NCI-H1092 treated with DMSO at 0.1 percent for 48 hours (cell line): ENCODE measurements around the gene ROS1.

Source experiments
- DNase-seq: peaks from one replicate; lab custom pipeline; 2025; lab: John Stamatoyannopoulos, UW

ROS1 gene

GRCh38 chr6:117309069-117309468, 116.7 kb downstream of the ROS1 start:
- no peak for DNase-seq

- DNase-seq, result no peak
Observed at GRCh38 chr6:117307655-117308054, 118.1 kb downstream of the ROS1 start.

- no peak for DNase-seq
Observed at GRCh38 chr6:117306227-117306790, 119.4 kb downstream of the ROS1 start.

GRCh38 chr6:117304446-117304845, 121.3 kb downstream of the ROS1 start:
- DNase-seq, result no peak

GRCh38 chr6:117303323-117303722, 122.4 kb downstream of the ROS1 start:
- DNase-seq, result no peak

GRCh38 chr6:117298941-117299340, 126.8 kb downstream of the ROS1 start:
- DNase-seq, result no peak

GRCh38 chr6:117290173-117290846, 135.4 kb downstream of the ROS1 start:
- DNase-seq, result no peak

GRCh38 chr6:117288083-117288715, 137.5 kb downstream of the ROS1 start:
- DNase-seq, result no peak

- DNase-seq, result no peak
Observed at GRCh38 chr6:117280922-117281321, 144.8 kb downstream of the ROS1 start.

- no peak for DNase-seq
Observed at GRCh38 chr6:117276778-117277316, 148.9 kb downstream of the ROS1 start.

GRCh38 chr6:117275711-117276110, 150.0 kb downstream of the ROS1 start:
- no peak for DNase-seq

- DNase-seq, result no peak
Observed at GRCh38 chr6:117275205-117275604, 150.5 kb downstream of the ROS1 start.

GRCh38 chr6:117272891-117273290, 152.9 kb downstream of the ROS1 start:
- no peak for DNase-seq

- no peak for DNase-seq
Observed at GRCh38 chr6:117272032-117272866, 153.5 kb downstream of the ROS1 start.

- DNase-seq, result no peak
Observed at GRCh38 chr6:117270843-117271507, 154.8 kb downstream of the ROS1 start.

GRCh38 chr6:117270055-117270842, 155.5 kb downstream of the ROS1 start:
- DNase-seq, result no peak

GRCh38 chr6:117269638-117270054, 156.1 kb downstream of the ROS1 start:
- no peak for DNase-seq

GRCh38 chr6:117268924-117269323, 156.8 kb downstream of the ROS1 start:
- DNase-seq, result no peak

- DNase-seq, result no peak
Observed at GRCh38 chr6:117267766-117268534, 157.8 kb downstream of the ROS1 start.

GRCh38 chr6:117267054-117267347, 158.7 kb downstream of the ROS1 start:
- DNase-seq, result no peak
